Daoy (cell line): Measurements from ENCODE around the gene MBTPS1. TPM values are rescaled to one million over a fixed set of nuclear protein-coding genes. Genes with fewer than 3 reads are reported as not detected.

ENCODE experiments used
- DNase-seq: peaks from one replicate; pipeline ENCODE4 v3.0.0-alpha.2; 2015; ENCODE audit warnings: low read depth
- total RNA-seq: library from RNA; depleted of rRNA; stranded (reverse); fragments of >200 nt; shearing (Covaris generic); gene quantifications from 2 replicates; pipeline ENCODE4 v1.2.3, GENCODE V29; 2014

MBTPS1 gene
- total RNA-seq, 1 experiment from 2014 or later = 36.6 TPM

DNA sequence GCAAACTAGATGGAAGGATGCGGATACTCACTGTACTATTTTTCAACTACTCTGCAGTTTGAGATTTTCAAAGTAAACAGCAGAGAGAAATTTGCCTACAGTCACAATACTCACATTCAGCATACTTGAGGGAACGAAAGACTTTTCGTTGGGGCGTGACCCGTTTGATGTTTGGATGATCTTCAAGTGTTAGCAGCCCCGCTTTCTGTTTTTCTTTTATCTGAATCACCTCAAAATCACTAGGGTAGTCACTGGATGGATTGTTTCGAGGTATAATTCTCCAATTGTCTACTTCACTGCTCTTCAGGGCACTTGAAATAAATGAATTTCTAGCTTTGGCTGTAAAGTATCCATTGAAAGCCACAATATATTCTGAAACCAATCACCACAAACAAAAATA lies 17.8 kb downstream of the MBTPS1 start:
- peak; percentile 19 for DNase-seq

DNA sequence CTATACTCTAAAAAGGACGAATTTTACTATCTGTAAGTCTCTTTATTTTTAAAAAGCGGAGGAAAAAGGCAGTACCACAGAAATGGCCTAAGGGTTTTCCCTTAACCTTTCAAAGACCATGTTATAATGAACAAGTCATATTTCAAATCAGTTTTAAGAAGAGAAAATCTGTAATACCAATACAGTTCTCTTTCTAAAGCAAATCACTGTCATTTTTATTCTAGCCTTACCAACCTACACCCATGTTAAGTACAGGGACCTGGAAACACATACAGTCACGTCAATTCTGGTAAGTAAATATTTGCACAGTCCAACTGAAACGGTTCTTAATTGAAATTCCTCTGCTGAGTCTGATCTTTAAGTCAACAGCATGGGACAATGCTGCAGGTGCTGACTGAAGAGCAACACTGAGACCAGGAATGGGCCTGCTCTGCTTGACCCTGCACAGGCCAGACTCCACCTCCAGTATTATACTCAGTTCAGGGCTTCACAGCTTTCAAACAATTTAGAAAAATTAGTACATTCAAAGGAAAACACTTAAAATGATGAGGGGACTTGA lies 20.2 kb downstream of the MBTPS1 start:
- no peak for DNase-seq

DNA sequence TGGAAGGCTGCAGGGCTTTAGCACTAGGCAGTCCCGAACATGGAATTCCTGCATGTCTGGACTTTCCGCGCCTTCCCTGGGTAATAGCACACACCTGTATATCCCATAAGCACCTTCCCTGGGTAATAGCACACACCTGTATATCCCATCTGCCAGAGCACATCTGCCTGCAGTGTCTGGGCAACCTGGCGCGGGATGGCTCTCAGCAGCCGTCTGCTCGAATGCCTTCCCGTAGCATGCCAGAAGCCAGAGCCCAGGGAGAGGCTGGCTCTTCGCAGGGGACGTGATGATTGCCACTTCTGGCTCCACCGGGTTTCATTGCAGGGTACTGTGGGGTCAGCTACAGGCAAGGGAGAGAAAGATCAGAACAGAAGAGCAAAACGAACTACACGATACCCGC lies 21.3 kb downstream of the MBTPS1 start:
- DNase-seq = no peak

DNA sequence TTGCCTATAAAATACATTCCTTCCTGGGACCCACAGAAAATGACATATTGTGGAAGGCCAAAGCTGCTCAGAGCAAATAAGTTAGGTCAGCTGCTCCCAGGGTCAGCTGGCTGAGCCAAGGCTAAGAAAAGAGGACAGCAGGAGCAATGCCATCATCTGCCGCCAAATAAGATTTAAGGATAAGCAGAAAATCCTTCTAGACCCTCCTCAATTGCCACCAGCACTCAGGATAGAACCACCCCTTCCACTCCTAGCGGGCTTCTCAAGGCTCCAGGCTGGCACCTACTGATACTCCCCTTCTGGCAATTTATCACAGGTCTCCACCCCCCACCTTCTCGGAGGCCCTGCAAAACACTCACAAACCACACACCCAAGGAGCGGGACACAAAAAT lies 22.9 kb downstream of the MBTPS1 start:
- no peak for DNase-seq

DNA sequence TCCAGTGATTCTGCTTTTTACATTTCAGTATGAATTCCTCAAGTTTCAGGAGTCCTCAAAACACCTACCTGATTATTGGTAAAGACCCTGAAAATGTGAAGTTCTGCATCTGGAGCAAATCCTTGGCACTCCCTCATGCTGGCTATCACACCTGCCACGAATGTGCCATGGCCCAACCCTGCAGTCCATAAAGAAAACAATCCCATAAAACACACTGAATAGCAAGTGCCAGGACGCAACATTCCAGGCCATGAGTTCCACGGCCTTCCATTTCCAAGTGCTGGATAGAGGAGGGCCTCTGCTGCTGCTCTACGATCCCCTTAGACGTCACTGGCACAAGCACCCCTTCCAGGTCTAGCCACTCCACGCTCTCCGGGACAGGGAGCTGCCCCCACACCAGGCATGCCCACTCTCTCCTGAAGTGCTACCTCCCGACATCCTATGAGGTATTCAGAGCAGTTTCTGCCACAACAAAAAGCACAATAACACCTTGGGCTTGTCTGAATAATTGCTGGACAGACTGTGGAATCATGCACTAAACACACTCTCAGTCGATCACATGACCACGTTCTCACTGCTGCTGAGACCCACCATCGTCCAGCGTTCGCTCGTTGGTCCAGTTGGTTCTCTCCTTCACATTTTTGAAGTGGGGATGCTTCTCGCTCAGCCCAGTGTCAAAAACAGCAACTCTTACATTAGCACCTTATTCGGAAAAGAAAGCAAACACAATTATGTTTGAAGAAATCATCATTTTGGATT lies 23.4 kb downstream of the MBTPS1 start:
- no peak for DNase-seq

DNA sequence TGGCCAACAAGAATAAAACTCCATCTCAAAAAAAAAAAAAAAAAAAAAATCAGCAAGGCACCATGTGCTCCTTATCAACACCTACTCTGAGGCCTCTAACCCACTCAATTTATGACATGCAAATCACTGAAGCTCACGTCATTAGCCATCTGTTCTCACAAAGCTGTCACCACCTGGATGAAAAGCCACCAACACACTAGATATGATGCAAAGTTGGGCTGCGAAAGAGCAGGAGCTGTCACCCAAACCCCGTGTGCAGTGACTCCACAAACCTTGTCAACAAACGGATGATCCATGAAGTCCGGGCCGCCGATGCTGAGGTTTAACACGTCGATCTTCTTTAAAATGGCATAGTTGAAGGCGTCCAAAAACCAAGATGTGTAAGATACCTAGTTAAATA lies 25.3 kb downstream of the MBTPS1 start:
- no peak for DNase-seq

DNA sequence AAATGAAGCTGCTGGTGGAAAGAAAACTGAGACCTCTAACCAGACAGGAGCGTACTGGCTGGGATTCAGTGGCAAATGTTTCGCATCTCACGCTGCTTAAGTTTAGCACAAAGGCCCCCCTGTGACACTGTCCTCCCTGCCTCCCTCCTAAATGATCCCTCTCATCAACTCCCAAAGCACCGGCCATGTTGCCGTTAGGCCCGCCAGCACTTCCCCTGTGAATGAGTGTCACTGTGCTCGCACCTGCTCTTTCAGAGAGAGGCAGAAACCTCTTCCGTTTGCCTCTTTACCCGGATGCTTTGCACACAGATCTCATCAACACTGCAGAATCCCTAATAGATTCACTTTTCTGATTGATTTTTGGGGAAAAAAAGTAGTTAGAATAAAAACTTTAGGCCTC lies 26.5 kb downstream of the MBTPS1 start:
- no peak for DNase-seq

DNA sequence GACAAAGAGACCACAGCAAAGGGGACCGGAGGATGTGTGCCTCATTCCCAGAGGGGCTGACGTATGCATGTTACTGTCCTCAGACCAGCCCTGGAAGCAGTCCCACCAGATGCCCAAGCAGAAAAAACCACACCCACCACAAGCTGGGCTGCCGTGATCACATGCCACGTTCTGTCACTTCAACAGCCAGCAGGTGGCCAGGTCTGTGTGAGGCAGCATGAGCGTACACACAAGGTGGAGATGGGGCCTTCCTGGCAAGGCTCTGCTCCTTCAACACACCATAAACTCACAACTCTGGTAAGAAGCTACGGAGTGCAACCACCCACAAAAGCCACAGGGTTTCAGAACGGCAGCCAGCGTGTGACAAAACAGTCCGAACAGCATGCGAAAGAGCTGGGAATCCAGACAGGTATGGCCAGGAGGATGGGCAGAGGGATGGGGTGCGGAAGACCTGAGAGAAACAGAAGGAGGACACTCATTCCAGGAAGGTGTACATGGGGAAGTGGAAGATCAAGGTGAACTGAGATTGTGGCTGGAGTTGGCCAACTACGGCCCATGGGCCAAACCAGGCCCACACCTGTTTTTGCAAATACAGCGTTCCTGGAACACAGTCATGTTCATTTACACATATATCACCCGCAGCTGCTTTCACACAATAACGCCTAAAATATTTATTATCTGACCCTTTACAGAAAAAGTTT lies 27.9 kb downstream of the MBTPS1 start:
- DNase-seq = no peak

DNA sequence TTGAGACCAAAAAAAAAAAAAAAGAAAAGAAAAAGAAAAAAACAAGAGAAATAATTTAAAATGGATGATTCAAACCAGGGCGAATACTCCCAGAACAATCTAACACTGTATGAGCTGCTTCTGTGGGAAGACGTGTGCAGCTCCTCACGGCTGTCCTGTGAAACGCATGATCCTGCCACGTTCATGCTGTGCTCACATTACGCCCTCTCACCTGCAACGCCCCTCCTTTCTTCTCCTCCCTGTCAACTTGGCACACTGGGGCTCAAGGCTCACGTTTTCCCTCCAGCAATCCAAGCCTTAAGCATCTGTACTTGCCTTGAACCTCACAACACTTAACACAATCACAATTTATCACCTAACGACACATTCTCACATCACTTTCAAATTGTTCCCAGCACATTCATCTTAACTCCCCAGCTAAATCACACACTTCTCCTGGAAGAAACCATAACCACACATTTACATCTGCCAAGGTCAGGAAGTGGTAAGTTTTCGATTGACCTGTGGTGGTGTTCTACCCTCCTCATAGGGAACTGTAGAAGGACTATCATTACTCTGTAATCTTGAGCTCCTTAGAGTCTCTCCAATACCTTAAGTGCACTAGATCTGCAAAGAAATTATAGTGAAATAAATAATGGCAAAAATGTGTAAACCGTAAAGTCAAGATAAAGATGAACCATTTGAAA lies 29.1 kb downstream of the MBTPS1 start:
- no peak for DNase-seq

DNA sequence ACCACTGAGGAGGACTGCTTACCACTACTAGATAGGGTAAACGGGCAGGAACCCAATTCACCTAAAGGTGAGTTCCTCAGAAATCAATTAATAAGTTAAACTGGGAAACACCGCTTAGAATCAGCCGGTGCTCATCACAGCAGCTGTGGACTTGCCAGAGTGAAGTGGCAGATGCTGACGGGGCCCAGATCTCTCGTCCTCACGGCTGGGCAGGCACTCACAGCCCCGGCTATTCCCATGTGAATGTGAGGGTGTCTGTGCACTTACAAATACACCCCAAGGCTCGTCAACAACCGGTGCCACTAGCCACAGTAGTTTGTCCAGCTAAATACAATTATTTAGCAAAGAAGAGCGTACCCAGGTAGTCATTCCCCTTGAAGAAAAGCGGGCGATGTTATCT lies 29.7 kb downstream of the MBTPS1 start:
- no peak for DNase-seq

DNA sequence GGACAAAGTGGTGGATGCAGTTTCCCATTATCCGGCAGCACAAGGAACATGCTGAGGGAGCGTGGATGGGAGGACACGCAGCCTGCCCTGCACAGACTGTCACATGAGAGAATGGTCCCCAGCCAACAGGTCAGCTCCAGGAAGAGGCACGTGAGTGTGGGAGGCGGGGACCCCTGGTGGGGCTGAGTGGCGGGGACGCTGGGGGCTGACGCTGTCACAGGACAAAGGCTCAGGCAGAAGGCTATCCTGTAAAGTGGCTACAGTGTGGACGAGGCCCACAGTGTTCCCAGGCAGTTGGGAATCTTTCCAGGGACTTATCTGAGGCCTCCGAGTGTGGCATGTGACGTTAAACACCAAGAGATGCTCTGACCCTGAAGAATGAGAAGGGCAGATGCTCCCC lies 30.4 kb downstream of the MBTPS1 start:
- no peak for DNase-seq

DNA sequence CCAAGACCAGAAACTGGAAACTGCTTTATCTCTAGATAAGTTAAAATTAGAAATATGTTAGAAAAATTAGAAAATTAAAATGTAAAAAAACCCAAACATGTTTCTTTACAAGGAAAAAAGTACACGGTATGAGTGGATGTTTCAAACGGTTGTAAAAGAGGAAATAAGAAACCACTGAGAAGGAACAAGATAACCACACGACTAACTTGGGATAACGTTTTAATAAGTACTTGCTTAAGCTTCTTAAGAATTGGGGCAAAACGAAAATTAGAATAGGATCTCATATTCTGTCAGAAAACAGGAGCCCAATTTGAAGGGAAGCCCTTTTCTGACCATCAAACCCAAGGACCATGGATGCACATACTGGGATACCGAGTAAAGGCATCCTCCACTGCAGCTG lies 31.0 kb downstream of the MBTPS1 start:
- no peak for DNase-seq

DNA sequence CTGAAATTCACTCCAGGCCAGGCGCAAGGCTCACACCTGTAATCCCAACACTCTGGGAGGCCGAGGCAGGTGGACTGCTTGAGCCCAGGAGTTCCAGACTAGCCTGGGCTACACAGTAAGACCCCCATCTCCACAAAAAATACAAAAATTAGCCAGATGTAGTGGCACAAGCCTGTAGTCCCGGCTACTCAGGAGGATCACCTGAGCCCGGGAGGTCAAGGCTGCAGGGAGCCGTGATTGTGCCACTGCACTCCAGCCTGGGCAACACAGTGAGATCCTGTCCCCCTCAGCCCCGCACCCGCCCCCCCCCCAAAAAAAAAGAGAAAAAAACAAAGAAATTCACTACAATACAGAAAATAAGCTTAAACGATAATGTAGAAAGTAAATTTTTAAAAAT lies 31.5 kb downstream of the MBTPS1 start:
- no peak for DNase-seq

DNA sequence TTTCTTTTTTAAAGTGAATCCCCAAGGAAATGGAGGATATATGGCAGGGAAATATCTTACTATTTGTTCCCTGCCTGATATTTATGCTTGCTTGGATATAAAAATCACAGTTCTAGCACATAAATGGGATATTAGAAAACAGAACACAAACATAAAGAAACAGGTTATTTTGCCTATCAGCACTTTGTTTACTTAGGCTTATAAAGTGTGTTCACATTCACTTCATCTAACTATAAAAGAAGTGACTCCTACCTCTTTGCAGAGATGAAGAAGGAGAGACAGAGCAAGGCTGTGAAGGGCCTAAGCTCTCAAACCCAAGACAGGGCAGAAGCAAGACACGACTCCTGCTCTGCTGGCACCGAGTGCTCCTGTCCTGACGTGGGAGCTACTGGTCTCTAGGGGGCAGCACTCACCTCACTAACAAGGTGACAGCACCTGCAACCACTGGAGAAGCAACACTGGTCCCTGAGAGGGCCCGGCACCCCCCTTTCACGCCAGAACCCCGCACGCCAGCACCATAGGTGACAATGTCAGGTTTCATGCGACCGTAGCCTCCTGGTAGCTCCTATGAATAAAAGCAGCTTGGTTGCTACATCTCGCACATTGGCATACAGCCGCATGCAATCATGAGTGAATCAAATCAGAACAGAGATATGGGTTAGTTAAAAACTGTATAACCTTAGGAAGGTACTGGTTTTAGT lies 32.0 kb downstream of the MBTPS1 start:
- DNase-seq = peak; percentile 64

DNA sequence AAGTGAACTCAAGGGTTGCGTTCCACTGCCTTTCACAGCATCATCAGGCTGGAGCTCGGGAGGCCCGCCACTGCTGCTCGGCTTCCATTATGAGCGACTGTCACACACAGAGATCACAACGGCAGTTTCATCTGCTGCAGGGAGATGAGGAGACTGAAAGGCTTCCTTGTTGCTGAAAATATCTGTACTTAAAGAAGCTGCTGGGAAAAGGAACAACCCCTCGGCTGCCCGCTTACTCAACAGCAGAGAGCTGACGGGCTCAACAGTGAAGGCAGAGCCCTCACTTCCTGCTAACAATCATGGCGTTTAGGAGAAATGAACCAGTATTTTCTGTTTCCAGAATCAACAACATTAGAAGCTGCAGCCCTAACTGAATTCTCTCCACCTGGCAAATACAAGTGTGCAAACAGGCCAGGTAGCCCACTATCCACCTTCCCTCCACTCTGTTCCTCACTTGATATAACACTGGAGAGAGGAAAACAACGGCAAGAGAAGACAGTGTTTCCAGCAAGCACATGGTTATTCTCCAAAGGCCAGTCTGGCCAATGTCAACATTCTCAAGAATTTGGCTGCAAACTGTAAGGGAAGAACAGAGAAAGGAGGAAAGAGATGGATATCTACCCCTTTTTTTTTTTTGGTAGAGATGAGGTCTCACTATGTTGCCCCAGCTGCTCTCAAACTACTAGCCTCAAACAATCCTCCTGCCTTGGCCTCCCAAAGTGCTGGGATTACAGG lies 33.7 kb downstream of the MBTPS1 start:
- DNase-seq = no peak

DNA sequence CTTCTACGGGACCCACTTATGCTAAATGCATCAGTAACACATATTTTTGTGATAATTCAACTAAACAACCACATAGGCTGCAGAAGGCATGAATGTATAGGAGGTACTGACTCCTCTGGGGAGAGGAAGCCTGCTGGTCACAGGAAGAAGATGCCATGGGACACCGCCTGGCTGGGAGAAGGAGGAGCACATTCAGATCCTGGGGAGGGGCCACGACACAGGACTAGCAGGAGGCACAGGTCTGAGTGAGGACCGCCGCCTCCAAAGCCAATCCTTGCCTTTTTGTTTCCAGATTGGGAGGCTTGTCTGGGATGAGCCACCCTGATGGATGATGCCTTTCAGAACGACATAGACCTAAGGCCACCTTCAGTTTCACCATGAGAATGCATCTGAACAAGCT lies 34.6 kb downstream of the MBTPS1 start:
- DNase-seq = no peak

DNA sequence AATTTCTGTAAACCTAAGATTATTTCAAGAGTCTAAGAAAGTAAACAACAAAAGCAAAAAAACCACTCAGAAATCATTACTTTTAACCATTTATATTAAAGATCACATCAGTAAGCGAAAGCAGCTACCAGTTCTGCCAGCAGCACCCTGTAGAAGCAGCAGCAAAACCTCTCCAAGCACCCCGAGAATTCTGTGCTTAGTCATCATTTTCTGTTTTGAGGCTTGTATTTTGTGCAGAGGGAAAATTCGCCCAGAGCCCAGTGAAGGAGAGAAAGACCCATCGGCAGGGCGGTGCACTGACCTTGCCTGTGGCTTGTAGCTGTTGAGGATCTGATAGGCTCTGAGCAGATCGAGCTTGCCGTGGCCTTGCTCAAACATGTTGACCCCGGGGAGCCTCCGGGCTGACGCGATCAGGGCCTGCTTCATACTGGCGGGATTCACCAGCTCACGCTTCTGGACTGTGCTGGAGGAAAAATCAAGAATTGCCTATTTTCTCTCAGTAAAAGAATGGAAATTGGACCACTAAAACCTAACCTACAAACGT lies 35.2 kb downstream of the MBTPS1 start:
- DNase-seq = no peak

DNA sequence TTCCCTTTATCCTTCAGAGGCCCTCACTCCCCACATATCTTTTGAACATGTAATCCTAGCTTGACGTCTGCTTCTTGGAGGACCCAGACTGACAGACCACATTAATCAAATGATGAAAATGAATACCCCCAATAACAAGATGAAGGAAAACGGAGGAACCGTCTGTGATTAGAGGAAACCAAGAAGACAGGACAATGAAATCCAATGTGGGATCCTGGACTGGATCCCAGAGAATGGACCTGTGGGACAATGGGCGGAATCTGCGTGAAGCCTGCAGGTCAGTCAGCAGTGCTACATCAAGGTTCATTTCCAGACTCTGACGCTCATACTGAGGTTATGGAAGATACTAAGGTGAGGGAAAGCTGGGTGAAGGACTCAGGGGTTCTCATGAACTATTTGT lies 35.9 kb downstream of the MBTPS1 start:
- no peak for DNase-seq

DNA sequence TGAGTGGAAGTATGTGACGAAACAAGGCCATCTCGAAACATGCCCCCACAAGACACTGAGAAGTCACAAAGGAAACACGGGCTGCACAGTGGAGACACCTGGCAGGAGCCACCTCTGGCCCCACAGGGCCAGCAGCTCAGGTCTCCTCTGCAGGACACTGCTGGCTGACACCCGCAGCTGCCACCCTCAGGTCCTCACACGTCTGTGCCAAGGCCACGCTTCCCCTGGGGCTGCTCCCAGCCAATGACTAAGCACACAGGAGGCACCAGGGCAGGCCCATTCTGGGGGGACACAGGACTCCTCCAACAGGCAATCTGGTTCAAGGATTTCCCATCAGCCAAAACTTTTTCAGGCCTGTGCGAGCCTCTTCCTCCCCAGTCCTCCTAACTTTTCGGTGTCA lies 36.4 kb downstream of the MBTPS1 start:
- no peak for DNase-seq

DNA sequence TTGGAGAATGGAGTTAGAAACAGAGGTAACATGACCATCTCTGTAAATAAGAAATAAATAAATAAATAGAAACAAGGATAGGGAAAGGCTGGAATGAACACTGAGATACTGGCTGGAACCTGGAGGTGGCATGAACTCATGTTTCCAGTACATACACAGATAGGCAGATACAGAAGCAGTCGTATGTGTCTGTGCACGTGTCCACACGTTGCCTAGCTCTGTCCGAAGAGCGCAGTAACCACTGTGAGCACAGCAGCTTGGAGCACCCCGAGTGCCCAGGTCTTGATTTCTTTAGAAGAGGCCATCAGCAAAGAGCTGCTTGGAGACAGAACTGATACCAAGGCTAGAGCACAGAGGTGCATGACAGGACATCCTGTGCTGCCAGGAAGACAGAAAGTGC lies 37.1 kb downstream of the MBTPS1 start:
- no peak for DNase-seq

DNA sequence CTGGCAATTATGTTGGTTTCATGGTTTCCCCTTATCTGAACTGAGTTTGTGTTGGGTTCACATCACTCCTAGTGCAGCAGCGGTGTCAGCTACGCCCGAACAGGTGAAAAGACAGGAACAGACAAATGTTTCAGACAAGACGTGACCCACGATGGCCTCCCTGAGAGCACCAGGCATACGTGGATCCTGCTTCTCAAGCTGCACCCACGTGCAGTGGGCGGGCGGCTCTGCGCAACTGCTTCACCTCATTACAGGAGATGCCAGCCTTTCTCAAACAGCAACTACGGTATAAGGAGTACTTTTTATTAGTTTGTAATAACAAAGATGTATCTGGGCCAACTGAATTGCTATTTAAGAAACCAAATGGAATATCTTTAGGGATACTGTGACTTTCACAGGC lies 41.4 kb downstream of the MBTPS1 start:
- no peak for DNase-seq
